H1 (cell line): ENCODE data around the gene MAMSTR. TPM values are rescaled to one million over a fixed set of nuclear protein-coding genes. Genes with fewer than 3 reads are reported as not detected.
A peak's percentile ranks its signal among the peaks of the same experiment; 100 is the strongest.

Experiments used
- CTCF ChIA-PET: fragments of 300-600 bp; sonication (Branson Sonifier 250); formaldehyde crosslinking; loops from one replicate; lab custom pipeline; 2021; ENCODE audit not compliant: partially characterized antibody; lab: Charles Lee
- POLR2A ChIA-PET: fragments of 300-600 bp; sonication (Branson Sonifier 250); formaldehyde crosslinking; loops from one replicate; lab custom pipeline; 2021; ENCODE audit warnings: inconsistent platforms; ENCODE audit not compliant: partially characterized antibody; lab: Charles Lee
- DNase-seq, 2 experiments: peaks; one replicate each; pipeline versions ENCODE4 v3.0.0 to v3.0.0-alpha.2; 2010 to 2022; ENCODE audit warnings: low spot score in 2 of 2, low read depth in 1 of 2, mixed read lengths in 1 of 2
- FAIRE-seq: peaks from 2 replicates; lab custom pipeline; 2011; peaks lifted over from hg19 to GRCh38; lab: Jason Lieb, UNC
- H2AFZ ChIP-seq: 2 replicates; pipeline ENCODE4 v1.8.1; 2012; ENCODE audit warnings: low read length, inconsistent platforms
- H2AK5ac ChIP-seq: 2 replicates; pipeline ENCODE4 v1.6.1; 2013; ENCODE audit warnings: low read depth, low read length
- H2BK120ac ChIP-seq: replicated peaks from 2 replicates; pipeline ENCODE3; 2013; ENCODE audit warnings: low read depth, low read length, inconsistent platforms
- H2BK12ac ChIP-seq: 2 replicates; pipeline ENCODE4 v1.6.1; 2013; ENCODE audit warnings: low read depth, low read length
- H2BK15ac ChIP-seq: 2 replicates; pipeline ENCODE4 v1.6.1; 2013; ENCODE audit warnings: low read length
- H2BK20ac ChIP-seq: 2 replicates; pipeline ENCODE4 v1.6.1; 2013; ENCODE audit warnings: low read length
- H2BK5ac ChIP-seq: 2 replicates; pipeline ENCODE4 v1.6.1; 2013; ENCODE audit warnings: low read depth, low read length
- H3K14ac ChIP-seq: 2 replicates; pipeline ENCODE4 v1.6.1; 2013; ENCODE audit warnings: inconsistent platforms; ENCODE audit not compliant: insufficient read length
- H3K18ac ChIP-seq: 2 replicates; pipeline ENCODE4 v1.6.1; 2013; ENCODE audit warnings: low read length; ENCODE audit errors: extremely low read depth
- H3K23ac ChIP-seq: 2 replicates; pipeline ENCODE4 v1.6.1; 2013; ENCODE audit warnings: inconsistent platforms; ENCODE audit not compliant: insufficient read length
- H3K23me2 ChIP-seq: 2 replicates; pipeline ENCODE4 v1.6.1; 2013; ENCODE audit warnings: low read depth, low read length
- H3K27ac ChIP-seq: 2 replicates; pipeline ENCODE4 v1.6.1; 2011; ENCODE audit warnings: low read depth, low read length, inconsistent platforms
- H3K27me3 ChIP-seq, 4 experiments: replicated peaks in 1 of 4; 1 replicate in 1 of 4; 2 replicates in 3 of 4; pipeline versions ENCODE4 v1.6.1 to v1.8.1; 2011 to 2013; ENCODE audit warnings: low read length in 3 of 4, mild to moderate bottlenecking in 3 of 4, inconsistent platforms in 2 of 4, mixed read lengths in 2 of 4, moderate library complexity in 1 of 4; ENCODE audit not compliant: control insufficient read depth in 3 of 4, insufficient read depth in 3 of 4; ENCODE audit errors: extremely low read depth in 1 of 4
- H3K36me3 ChIP-seq, 4 experiments: 2 replicates each; pipeline versions ENCODE4 v1.6.1 to v1.8.1; 2011 to 2013; ENCODE audit warnings: mild to moderate bottlenecking in 4 of 4, low read length in 3 of 4, moderate library complexity in 2 of 4, control low read depth in 1 of 4, inconsistent platforms in 1 of 4; ENCODE audit not compliant: insufficient read depth in 4 of 4, control insufficient read depth in 2 of 4
- H3K4ac ChIP-seq: replicated peaks from 2 replicates; pipeline ENCODE3; 2013; ENCODE audit warnings: low read length, low read depth, mixed read lengths, inconsistent platforms; ENCODE audit not compliant: insufficient read length
- H3K4me1 ChIP-seq, 4 experiments: replicated peaks in 1 of 4; 1 replicate in 1 of 4; 2 replicates in 3 of 4; pipeline versions ENCODE4 v1.6.1 to v1.8.1; 2011 to 2013; ENCODE audit warnings: low read length in 3 of 4, inconsistent platforms in 2 of 4, mixed read lengths in 1 of 4; ENCODE audit not compliant: insufficient read depth in 4 of 4, control insufficient read depth in 3 of 4
- H3K4me2 ChIP-seq, 2 experiments: 2 replicates each; pipeline versions ENCODE4 v1.6.1 to v1.8.1; 2011 to 2013; ENCODE audit warnings: low read depth in 2 of 2, low read length in 2 of 2, control low read depth in 1 of 2, inconsistent platforms in 1 of 2, mild to moderate bottlenecking in 1 of 2; ENCODE audit not compliant: insufficient read depth in 1 of 2
- H3K4me3 ChIP-seq, 4 experiments: fragments of 200-600, 300-600 bp in 1 of 4; sonication (generic), shearing (Covaris generic), sonication (Bioruptor Twin) in 1 of 4; 2 replicates each; pipeline versions ENCODE4 v1.5.1 to v1.8.1; 2011 to 2016; ENCODE audit warnings: low read length in 4 of 4, low read depth in 3 of 4, control low read depth in 2 of 4, inconsistent platforms in 2 of 4, mild to moderate bottlenecking in 2 of 4, mixed read lengths in 1 of 4, moderate library complexity in 1 of 4; ENCODE audit not compliant: insufficient read depth in 2 of 4; ENCODE audit errors: extremely low read depth in 1 of 4
- H3K56ac ChIP-seq: replicated peaks from 2 replicates; pipeline ENCODE3; 2013; ENCODE audit warnings: low read depth, mild to moderate bottlenecking, mixed read lengths, low read length, inconsistent platforms; ENCODE audit not compliant: insufficient read length
- H3K79me1 ChIP-seq: 2 replicates; pipeline ENCODE4 v1.6.1; 2013; ENCODE audit warnings: low read depth, low read length, control low read depth
- H3K79me2 ChIP-seq, 2 experiments: 2 replicates each; pipeline versions ENCODE4 v1.6.1 to v1.8.1; 2012 to 2013; ENCODE audit warnings: low read length in 2 of 2, mild to moderate bottlenecking in 2 of 2, inconsistent platforms in 1 of 2; ENCODE audit not compliant: insufficient read depth in 2 of 2, control insufficient read depth in 1 of 2
- H3K9ac ChIP-seq, 4 experiments: replicated peaks in 1 of 4; 1 replicate in 1 of 4; 2 replicates in 3 of 4; pipeline versions ENCODE4 v1.6.1 to v1.8.1; 2011 to 2013; ENCODE audit warnings: low read depth in 3 of 4, low read length in 3 of 4, control low read depth in 2 of 4, mild to moderate bottlenecking in 2 of 4, moderate library complexity in 2 of 4, inconsistent platforms in 1 of 4; ENCODE audit errors: extremely low read depth in 1 of 4
- H3K9me3 ChIP-seq, 2 experiments: 2 replicates each; pipeline versions ENCODE4 v1.6.1 to v1.8.1; 2012 to 2013; ENCODE audit warnings: mild to moderate bottlenecking in 2 of 2, moderate library complexity in 2 of 2, control low read depth in 1 of 2, inconsistent platforms in 1 of 2, low read depth in 1 of 2, low read length in 1 of 2, mixed read lengths in 1 of 2; ENCODE audit not compliant: insufficient read depth in 2 of 2
- H4K20me1 ChIP-seq, 2 experiments: replicated peaks in 1 of 2; 2 replicates each; pipeline versions ENCODE3 to v1.8.1; 2011 to 2013; ENCODE audit warnings: inconsistent platforms in 2 of 2, low read length in 2 of 2, mild to moderate bottlenecking in 1 of 2; ENCODE audit not compliant: insufficient read depth in 2 of 2, control insufficient read depth in 1 of 2
- H4K5ac ChIP-seq: 2 replicates; pipeline ENCODE4 v1.6.1; 2013; ENCODE audit warnings: low read length, low read depth, mixed read lengths, inconsistent platforms; ENCODE audit not compliant: insufficient read length
- H4K8ac ChIP-seq: 2 replicates; pipeline ENCODE4 v1.8.0; 2013; ENCODE audit warnings: mild to moderate bottlenecking, moderate library complexity, low read length, inconsistent platforms; ENCODE audit not compliant: insufficient read depth; ENCODE audit errors: extremely low read depth
- H4K91ac ChIP-seq: replicated peaks from 2 replicates; pipeline ENCODE3; 2013; ENCODE audit warnings: low read length, mixed read lengths, inconsistent platforms; ENCODE audit not compliant: insufficient read length
- FOSL1 ChIP-seq: IDR thresholded peaks from 2 replicates; pipeline ENCODE4 v1.6.1; 2011; ENCODE audit warnings: mild to moderate bottlenecking, low read depth, low read length, moderate library complexity; ENCODE audit not compliant: insufficient read depth
- TEAD4 ChIP-seq: IDR thresholded peaks from 2 replicates; pipeline ENCODE4 v1.6.1; 2012; ENCODE audit warnings: low read depth, low read length, inconsistent platforms, mixed read lengths
- WGBS, 2 experiments: shearing (Covaris generic) in 1 of 2; methylation state at CpG; one replicate each; pipeline versions ENCODE4 v1.1.6 to v1.1.7; 2013 to 2015; ENCODE audit warnings: low lambda C conversion rate in 2 of 2, mixed read lengths in 2 of 2, inconsistent platforms in 1 of 2, low coverage in 1 of 2, missing lambda C conversion rate in 1 of 2; ENCODE audit not compliant: insufficient replicate concordance in 2 of 2, insufficient coverage in 1 of 2, insufficient read length in 1 of 2; ENCODE audit errors: extremely low coverage in 1 of 2, missing lambda C conversion rate in 1 of 2; 5-methylcytosine and 5-hydroxymethylcytosine counted together
- polyA plus RNA-seq, 7 experiments: library from polyadenylated mRNA; depleted of rRNA in 3 of 7; stranded (reverse) in 5 of 7; unstranded in 2 of 7; fragments of >200 nt in 5 of 7; fragments of 200-250 nt in 2 of 7; gene quantifications; 1 replicate in 5 of 7; 2 replicates in 1 of 7; 4 replicates in 1 of 7; pipeline versions ENCODE4 v1.2.1 to v1.2.3, GENCODE V29; 2011 to 2013; ENCODE audit warnings: missing spikeins in 2 of 7, mixed read lengths in 2 of 7
- total RNA-seq: library from RNA; stranded (reverse); fragmentation: NEBNext Ultra II Directional; extraction: Animal tissue kit (Norgen Biotek cat#: 25700); gene quantifications from 2 replicates; pipeline ENCODE4 v1.2.1, GENCODE V29; 2021

Gene MAMSTR
- total and polyA plus RNA-seq, 2 of the 8 experiments (the other 6 are each of a cell fraction or from before 2014, with no cell fraction given): 2.0 to 2.3 TPM

DNA sequence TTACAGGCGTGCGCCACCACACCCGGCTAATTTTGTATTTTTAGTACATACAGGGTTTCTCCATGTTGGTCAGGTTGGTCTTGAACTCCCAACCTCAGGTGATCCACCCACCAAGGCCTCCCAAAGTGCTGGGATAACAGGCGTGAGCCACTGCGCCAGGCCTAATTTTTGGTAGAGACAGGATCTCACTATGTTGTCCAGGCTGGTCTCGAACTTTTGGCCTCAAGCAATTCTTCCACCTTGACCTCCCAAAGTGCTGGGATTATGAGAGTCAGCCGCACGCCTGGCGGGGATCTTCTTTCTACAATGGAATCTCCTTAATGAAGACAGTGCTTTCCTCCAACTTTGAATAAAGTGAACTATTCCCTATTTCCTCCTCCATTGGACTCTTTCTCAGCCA is 15.1 kb upstream of the MAMSTR start:
- no peak overlapping the region for H2BK5ac ChIP-seq

More for the DNA sequence above, 15.1 kb upstream of the MAMSTR start:
- Histone ChIP-seq H3K27ac (no peak overlapping the region), H3K56ac (no peak overlapping the region), H3K4me2 (peak overlapping the region; percentile 64 to 84; a peak in 3 of 4 replicates), H2BK20ac (no peak overlapping the region), H3K23ac (no peak overlapping the region), H2BK120ac (no peak overlapping the region), H3K23me2 (peaks cover 6% of the 10 kb centered on the region; the same call in 1 of the 2 replicates), H4K8ac (no peak overlapping the region), H3K27me3 (peaks cover 0 to 7% (median 5%) of the 10 kb centered on the region in 4 experiments; a peak in 5 of 7 replicates), H4K91ac (no peak overlapping the region), H3K9me3 (no peaks in the 10 kb centered on the region), H4K20me1 (no peaks in the 10 kb centered on the region), H3K4me3 (peak overlapping the region in 2 of 4 experiments; percentile 56 to 72; a peak in 6 of 8 replicates), H3K79me2 (no peaks in the 10 kb centered on the region), H3K36me3 (no peaks in the 10 kb centered on the region), H2BK12ac (no peak overlapping the region), H4K5ac (no peak overlapping the region), H2BK15ac (no peak overlapping the region), H3K9ac (no peak overlapping the region), H3K18ac (no peak overlapping the region), H3K79me1 (no peaks in the 10 kb centered on the region), H2AFZ (no peak overlapping the region), H3K14ac (no peak overlapping the region), H3K4me1 (peaks cover 4 to 5% (median 4%) of the 10 kb centered on the region in 4 experiments), H3K4ac (no peak overlapping the region), H2AK5ac (no peak overlapping the region)
- no peak for TF ChIP-seq TEAD4
- TF ChIP-seq FOSL1: no peak
- CTCF ChIA-PET: interaction anchor here (1.2 to 1.4 kb wide), 2 partner anchors 10 to 54 kb away, joined by 3 to 5 read pairs; no protein-coding TSS in a partner anchor
- FAIRE-seq (no peak), DNase-seq (no peak)
- WGBS, 2 experiments: 87% methylated on average over 7 of the region's 9 CpGs; no CpG with 5 or more reads in 1 of the 2 experiments
- POLR2A ChIA-PET: interaction anchor here (4.4 kb wide), 1 partner anchor 9 kb away, joined by 16 read pairs; no protein-coding TSS in a partner anchor
